HepG2 (cell line): ENCODE measurements around the gene DTYMK. TPM values are rescaled to one million over a fixed set of nuclear protein-coding genes. Genes with fewer than 3 reads are reported as not detected.

Source experiments
- CCDC6 ChIP-seq: sonication (generic); formaldehyde crosslinking; IDR thresholded peaks from 2 replicates; pipeline ENCODE4 v1.8.1; 2022; ENCODE audit warnings: mild to moderate bottlenecking, missing genetic modification reagents, moderate library complexity
- DMTF1 ChIP-seq: sonication (generic); formaldehyde crosslinking; IDR thresholded peaks from 2 replicates; pipeline ENCODE4 v1.4.0; 2020; ENCODE audit warnings: mild to moderate bottlenecking, missing genetic modification reagents
- FOXJ3 ChIP-seq: sonication (generic); formaldehyde crosslinking; IDR thresholded peaks from 2 replicates; pipeline ENCODE4 v1.4.0; 2020; ENCODE audit warnings: missing genetic modification reagents, mild to moderate bottlenecking, borderline replicate concordance
- KDM5B ChIP-seq: sonication (generic); formaldehyde crosslinking; IDR thresholded peaks from 2 replicates; pipeline ENCODE4 v1.4.0; 2020; ENCODE audit warnings: missing genetic modification reagents, mild to moderate bottlenecking, borderline replicate concordance
- KIAA2018 ChIP-seq: sonication (generic); formaldehyde crosslinking; IDR thresholded peaks from 2 replicates; pipeline ENCODE4 v1.5.0; 2020; ENCODE audit warnings: mild to moderate bottlenecking, missing genetic modification reagents, borderline replicate concordance
- KLF16 ChIP-seq, 2 experiments: sonication (generic) in 1 of 2; formaldehyde crosslinking in 1 of 2; IDR thresholded peaks; 2 replicates each; pipeline versions ENCODE4 v1.6.1 to v1.8.0; 2016 to 2023; ENCODE audit warnings: missing genetic modification reagents in 2 of 2, missing compliant biosample characterization in 1 of 2
- MTA1 ChIP-seq: sonication (generic); formaldehyde crosslinking; IDR thresholded peaks from 2 replicates; pipeline ENCODE4 v1.4.0; 2020; ENCODE audit warnings: missing genetic modification reagents, mild to moderate bottlenecking, borderline replicate concordance
- PHB2 ChIP-seq: fragments of 450-650 bp; IDR thresholded peaks from 2 replicates; pipeline ENCODE4 v1.6.1; 2018; ENCODE audit not compliant: partially characterized antibody
- SIX4 ChIP-seq: sonication (generic); formaldehyde crosslinking; IDR thresholded peaks from 2 replicates; pipeline ENCODE4 v1.4.0; 2020; ENCODE audit warnings: missing genetic modification reagents
- STAG1 ChIP-seq: sonication (generic); formaldehyde crosslinking; IDR thresholded peaks from 2 replicates; pipeline ENCODE4 v1.4.0; 2020; ENCODE audit warnings: missing genetic modification reagents
- USF2 ChIP-seq, 2 experiments: sonication (generic) in 1 of 2; formaldehyde crosslinking in 1 of 2; IDR thresholded peaks; 2 replicates each; pipeline versions ENCODE4 v1.5.1 to v1.6.1; 2011 to 2020; ENCODE audit warnings: borderline replicate concordance in 1 of 2, low read depth in 1 of 2, low read length in 1 of 2, mild to moderate bottlenecking in 1 of 2, missing genetic modification reagents in 1 of 2, moderate library complexity in 1 of 2
- ZMYM3 ChIP-seq: sonication (generic); formaldehyde crosslinking; IDR thresholded peaks from 2 replicates; pipeline ENCODE4 v1.5.1; 2020; ENCODE audit warnings: mild to moderate bottlenecking, missing genetic modification reagents
- ZNF788 ChIP-seq: sonication (generic); formaldehyde crosslinking; IDR thresholded peaks from 2 replicates; pipeline ENCODE4 v1.5.0; 2020; ENCODE audit warnings: mild to moderate bottlenecking, missing genetic modification reagents, borderline replicate concordance
- polyA plus RNA-seq, 8 experiments: library from polyadenylated mRNA; depleted of rRNA in 3 of 8; stranded (reverse) in 7 of 8; unstranded in 1 of 8; fragments of >200 nt; fragmentation: Illumina TruSeq in 4 of 8; extraction: Trizol in 4 of 8; gene quantifications; 2 replicates each; pipeline versions ENCODE4 v1.2.1 to v1.2.3, GENCODE V29; 2011 to 2016; ENCODE audit warnings: low read depth in 4 of 8, missing spikeins in 1 of 8, mixed read lengths in 1 of 8; ENCODE audit not compliant: insufficient read depth in 1 of 8
- total RNA-seq, 5 experiments: library from RNA; depleted of rRNA; stranded (reverse); fragments of >200 nt; fragmentation: Illumina TruSeq; extraction: Trizol; gene quantifications; 2 replicates each; pipeline ENCODE4 v1.2.3, GENCODE V29; 2016; ENCODE audit warnings: low read depth in 1 of 5

Gene DTYMK
- total and polyA plus RNA-seq, 2 of the 13 experiments (the other 11 are each of a cell fraction or from before 2014, with no cell fraction given): 57.5 to 134 TPM

DNA sequence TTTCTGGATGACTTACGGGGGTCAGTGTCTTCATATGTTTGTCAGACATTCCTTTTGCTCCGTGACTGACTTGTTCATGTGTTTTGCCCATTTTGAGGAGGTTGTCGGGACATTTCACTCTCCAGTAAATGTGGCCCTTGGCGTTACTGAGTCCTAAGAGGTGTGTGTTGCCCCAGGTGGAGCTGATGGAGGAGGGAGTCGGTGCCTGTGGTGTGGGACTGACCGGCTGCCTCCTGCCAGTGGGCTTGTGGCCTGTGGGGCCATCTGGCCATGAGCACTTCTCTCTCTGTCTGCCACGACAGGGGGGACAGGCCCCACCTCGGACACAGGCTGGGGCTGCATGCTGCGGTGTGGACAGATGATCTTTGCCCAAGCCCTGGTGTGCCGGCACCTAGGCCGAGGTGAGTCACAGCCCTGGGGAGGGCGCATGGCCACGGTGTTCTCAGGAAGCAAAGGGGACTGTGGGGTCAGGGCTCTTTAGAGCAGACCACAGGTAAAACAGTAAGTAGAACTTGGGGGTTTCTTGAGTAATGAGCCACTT, 33.3 kb downstream of the DTYMK start (continued):
- TF ChIP-seq ZNF788 (peak; percentile 91; the same call in 1 of the 2 replicates), FOXJ3 (CRISPR knock-in tag) (no peak), PHB2 (no peak), KIAA2018 (no peak), ZMYM3 (peak; percentile 84), USF2 (IDR thresholded peaks at IDR 0.05; ENCODE audit: low read depth, low read length) (no peak), USF2 (CRISPR knock-in tag; IDR thresholded peaks at IDR 0.05; ENCODE audit: borderline replicate concordance) (no peak), KDM5B (CRISPR knock-in tag) (0 out of 2 replicates have a peak, but pooled peaks have one; percentile 58), MTA1 (CRISPR knock-in tag) (peak; percentile 84; the same call in 1 of the 2 replicates), KLF16 (CRISPR knock-in tag; IDR thresholded peaks at IDR 0.05) (peak in 1 of 2 experiments; percentile 53; a peak in 1 of 4 replicates), STAG1 (CRISPR knock-in tag) (peak; percentile 39; the same call in 1 of the 2 replicates), DMTF1 (CRISPR knock-in tag) (no peak), CCDC6 (CRISPR knock-in tag) (no peak), SIX4 (CRISPR knock-in tag) (no peak)
